Activated T-cell treated with anti-CD3 and anti-CD28 coated beads for 24 hours (primary cell): ENCODE results near the gene S100A8.

Experiments used
- DNase-seq: peaks from one replicate; pipeline ENCODE4 v3.0.0-alpha.2; 2020; ENCODE audit warnings: low read depth

S100A8 gene

GRCh38 chr1:153392822-153393221 is 1.9 kb upstream of the S100A8 start:
- no peak for DNase-seq

- no peak for DNase-seq
Measured at GRCh38 chr1:153392258-153392657, 1.4 kb upstream of the S100A8 start.

GRCh38 chr1:153389973-153390879 is 647 bp downstream of the S100A8 start:
- no peak for DNase-seq

- DNase-seq = no peak
Measured at GRCh38 chr1:153389401-153389800, 1.5 kb downstream of the S100A8 start.

GRCh38 chr1:153387785-153388184 is 3.1 kb downstream of the S100A8 start:
- DNase-seq = no peak

GRCh38 chr1:153387001-153387400 is 3.9 kb downstream of the S100A8 start:
- no peak for DNase-seq

GRCh38 chr1:153386500-153386901 is 4.4 kb downstream of the S100A8 start:
- no peak for DNase-seq

- DNase-seq = no peak
Measured at GRCh38 chr1:153384958-153385580, 5.8 kb downstream of the S100A8 start.

GRCh38 chr1:153380711-153381110 is 10.2 kb downstream of the S100A8 start:
- DNase-seq = no peak

- DNase-seq = no peak
Measured at GRCh38 chr1:153379591-153379990, 11.3 kb downstream of the S100A8 start.

- DNase-seq = no peak
Measured at GRCh38 chr1:153375511-153375910, 15.4 kb downstream of the S100A8 start, which contains the start of gene S100A12. Gene S100A12, minus strand, starts transcription at chr1:153375621. Its CDS starts 1,029 bp downstream, at chr1:153374592.

- no peak for DNase-seq
Measured at GRCh38 chr1:153374071-153374470, 16.8 kb downstream of the S100A8 start.

GRCh38 chr1:153372571-153372970 is 18.3 kb downstream of the S100A8 start:
- DNase-seq = no peak

- no peak for DNase-seq
Measured at GRCh38 chr1:153371231-153371630, 19.6 kb downstream of the S100A8 start.

- DNase-seq = no peak
Measured at GRCh38 chr1:153370146-153370545, 20.7 kb downstream of the S100A8 start.

GRCh38 chr1:153368495-153368894 is 22.4 kb downstream of the S100A8 start:
- no peak for DNase-seq

GRCh38 chr1:153367090-153367489 is 23.8 kb downstream of the S100A8 start:
- DNase-seq = no peak

GRCh38 chr1:153366261-153366660 is 24.6 kb downstream of the S100A8 start:
- no peak for DNase-seq

GRCh38 chr1:153365696-153366095 is 25.2 kb downstream of the S100A8 start:
- no peak for DNase-seq

- DNase-seq = no peak
Measured at GRCh38 chr1:153364766-153365666, 25.9 kb downstream of the S100A8 start.

GRCh38 chr1:153364156-153364555 is 26.7 kb downstream of the S100A8 start:
- DNase-seq = no peak

GRCh38 chr1:153363641-153364040 is 27.2 kb downstream of the S100A8 start:
- no peak for DNase-seq
